Heart left ventricle (tissue), 13 donors: Measurements from ENCODE around the gene CPNE5.

Experiments
- CTCF ChIP-seq, 12 donors: fragments of 200-600 bp; sonication (generic) in 4 of 12; IDR thresholded peaks; one replicate each; pipeline versions ENCODE4 v1.5.0 to v1.8.0; 2018 to 2022; ENCODE audit warnings: antibody characterized with exemption in 12 of 12, mild to moderate bottlenecking in 5 of 12
- POLR2A ChIP-seq, 2 donors: fragments of 450-650 bp; IDR thresholded peaks; one replicate each; pipeline ENCODE4 v1.6.1; 2017; ENCODE audit warnings: antibody characterized with exemption in 2 of 2, mild to moderate bottlenecking in 2 of 2, moderate library complexity in 2 of 2
- donor health status: ischemic (EF 13 %, LVEDD 7.1; RV severe dilation, severe dysfunction).
- donor health status: DM: no; HTN: yes; CAD: no.
- donor health status: DM: no; HTN: no; CAD: no.
- donor health status: ischemic (EF 25% LVEDD 6.9; RV normal size, moderate dysfunction).
- donor health status: ischemic (EF 25% LVEDD 5.7; RV mildly dilated, moderate dysfunction).
- donor health status: ischemic (EF 35%, LVEDD 5.7; RV mildly dilated, moderate dysfunction).
- donor health status: nonischemic (EF 11% LVEDD 7.7; RV severe dilation, severe dysfunction).
- donor health status: DM: yes; HTN: yes; CAD: no.
- donor health status: PGD.
- donor health status: ischemic (EF 29% LVEDD 5.4; RV normal size, mild dysfunction).
- donor health status: nonischemic (EF 23%, LVEDD 6.1; RV moderate dilation, normal function).

- TF ChIP-seq CTCF (IDR thresholded peaks at IDR 0.05): peak in 2 of 12 donors; percentile 7 to 26
- no peak for TF ChIP-seq POLR2A (IDR thresholded peaks at IDR 0.05)
These were observed 34.6 kb upstream of the CPNE5 start for GRCh38 chr6:36873612-36874442.
